ENCODE measurements around the gene CHMP1B. TPM values are rescaled to one million over a fixed set of nuclear protein-coding genes. Genes with fewer than 3 reads are reported as not detected.

The CHMP1B gene, protein sequence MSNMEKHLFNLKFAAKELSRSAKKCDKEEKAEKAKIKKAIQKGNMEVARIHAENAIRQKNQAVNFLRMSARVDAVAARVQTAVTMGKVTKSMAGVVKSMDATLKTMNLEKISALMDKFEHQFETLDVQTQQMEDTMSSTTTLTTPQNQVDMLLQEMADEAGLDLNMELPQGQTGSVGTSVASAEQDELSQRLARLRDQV
- polyA plus RNA-seq (2011; rRNA removed) (32.3 and 32.6 TPM in 2 replicates), polyA minus RNA-seq (2011; rRNA and poly(A)+ RNA removed) (34.6 and 47.1 TPM in 2 replicates)

DNA sequence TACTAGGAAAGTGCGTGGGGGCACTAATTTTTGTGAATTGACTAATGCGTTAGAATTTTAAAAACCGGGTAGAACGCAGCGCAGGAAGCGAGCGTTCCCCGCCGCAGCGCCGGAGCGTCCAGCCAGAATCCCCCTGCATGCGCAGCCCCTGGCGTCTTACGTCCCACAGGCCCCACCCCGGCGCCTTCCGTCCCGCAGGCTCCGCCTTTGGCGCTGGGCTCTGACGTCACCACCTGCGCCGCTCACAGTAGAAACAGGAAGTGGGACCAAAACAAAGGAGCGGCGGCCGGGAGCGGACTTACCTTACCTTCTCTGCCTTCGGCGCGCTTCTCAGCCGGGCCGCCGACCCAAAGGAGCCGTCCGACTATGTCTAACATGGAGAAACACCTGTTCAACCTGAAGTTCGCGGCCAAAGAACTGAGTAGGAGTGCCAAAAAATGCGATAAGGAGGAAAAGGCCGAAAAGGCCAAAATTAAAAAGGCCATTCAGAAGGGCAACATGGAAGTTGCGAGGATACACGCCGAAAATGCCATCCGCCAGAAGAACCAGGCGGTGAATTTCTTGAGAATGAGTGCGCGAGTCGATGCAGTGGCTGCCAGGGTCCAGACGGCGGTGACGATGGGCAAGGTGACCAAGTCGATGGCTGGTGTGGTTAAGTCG lies at the start of gene CHMP1B:
Gene CHMP1B (plus strand): TSS at position 268 of the 660 bp plus-strand sequence. CDS start 99 bp downstream, at position 367.
- Histone ChIP-seq H3K27me3 (ENCODE audit: control insufficient read depth, insufficient read depth, low read length) (no peaks in the 10 kb centered on the region), H3K27ac (ENCODE audit: low read depth, low read length) (peak within 1 kb of the TSS; percentile 97), H3K4me3 (ENCODE audit: low read depth, low read length) (peak within 1 kb of the TSS; percentile 97), H3K9me3 (ENCODE audit: control insufficient read depth, insufficient read depth, low read length) (0 out of 2 replicates have a peak, but pooled peaks cover 3% of the 10 kb centered on the region)
- ChIA-PET CTCF (no interaction called here), POLR2A (no interaction called here)
- TF ChIP-seq, protein P1, sequence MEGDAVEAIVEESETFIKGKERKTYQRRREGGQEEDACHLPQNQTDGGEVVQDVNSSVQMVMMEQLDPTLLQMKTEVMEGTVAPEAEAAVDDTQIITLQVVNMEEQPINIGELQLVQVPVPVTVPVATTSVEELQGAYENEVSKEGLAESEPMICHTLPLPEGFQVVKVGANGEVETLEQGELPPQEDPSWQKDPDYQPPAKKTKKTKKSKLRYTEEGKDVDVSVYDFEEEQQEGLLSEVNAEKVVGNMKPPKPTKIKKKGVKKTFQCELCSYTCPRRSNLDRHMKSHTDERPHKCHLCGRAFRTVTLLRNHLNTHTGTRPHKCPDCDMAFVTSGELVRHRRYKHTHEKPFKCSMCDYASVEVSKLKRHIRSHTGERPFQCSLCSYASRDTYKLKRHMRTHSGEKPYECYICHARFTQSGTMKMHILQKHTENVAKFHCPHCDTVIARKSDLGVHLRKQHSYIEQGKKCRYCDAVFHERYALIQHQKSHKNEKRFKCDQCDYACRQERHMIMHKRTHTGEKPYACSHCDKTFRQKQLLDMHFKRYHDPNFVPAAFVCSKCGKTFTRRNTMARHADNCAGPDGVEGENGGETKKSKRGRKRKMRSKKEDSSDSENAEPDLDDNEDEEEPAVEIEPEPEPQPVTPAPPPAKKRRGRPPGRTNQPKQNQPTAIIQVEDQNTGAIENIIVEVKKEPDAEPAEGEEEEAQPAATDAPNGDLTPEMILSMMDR (IDR thresholded peaks at IDR 0.05; ENCODE audit: low read depth, low read length), result no peak
- peak; percentile 94 for DNase-seq (ENCODE audit: low read depth, low spot score)

DNA sequence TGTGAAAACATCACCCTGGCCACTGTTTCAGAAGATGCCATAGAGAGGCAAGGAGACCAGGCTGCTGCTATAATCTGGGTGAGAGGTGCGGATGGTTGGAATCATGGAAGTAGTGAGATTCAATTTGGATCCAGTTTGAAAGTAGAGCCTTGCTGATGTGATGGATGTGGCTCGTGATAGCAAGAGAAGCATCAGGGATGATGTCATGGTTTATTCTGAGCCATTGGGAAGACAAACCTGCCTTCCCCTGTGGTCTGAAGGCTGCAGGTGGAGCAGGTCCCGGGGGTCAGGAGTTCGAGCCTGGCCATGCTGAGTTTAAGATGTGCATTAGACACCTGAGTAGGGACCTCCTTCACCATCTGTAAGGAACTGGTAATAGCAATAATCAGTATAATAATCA lies 49.6 kb upstream of the CHMP1B start:
- no peak overlapping the region for H3K27ac ChIP-seq (ENCODE audit: low read depth, low read length)
- no peaks in the 10 kb centered on the region for H3K9me3 ChIP-seq (ENCODE audit: control insufficient read depth, insufficient read depth, low read length)
- DNase-seq (ENCODE audit: low read depth, low spot score), result no peak
- TF ChIP-seq, protein P1 (IDR thresholded peaks at IDR 0.05; ENCODE audit: low read depth, low read length), result no peak
- CTCF ChIA-PET, result no interaction called here
- H3K27me3 ChIP-seq (ENCODE audit: control insufficient read depth, insufficient read depth, low read length), result peaks cover 3% of the 10 kb centered on the region
- no peak overlapping the region for H3K4me3 ChIP-seq (ENCODE audit: low read depth, low read length)
- POLR2A ChIA-PET, result no interaction called here

DNA sequence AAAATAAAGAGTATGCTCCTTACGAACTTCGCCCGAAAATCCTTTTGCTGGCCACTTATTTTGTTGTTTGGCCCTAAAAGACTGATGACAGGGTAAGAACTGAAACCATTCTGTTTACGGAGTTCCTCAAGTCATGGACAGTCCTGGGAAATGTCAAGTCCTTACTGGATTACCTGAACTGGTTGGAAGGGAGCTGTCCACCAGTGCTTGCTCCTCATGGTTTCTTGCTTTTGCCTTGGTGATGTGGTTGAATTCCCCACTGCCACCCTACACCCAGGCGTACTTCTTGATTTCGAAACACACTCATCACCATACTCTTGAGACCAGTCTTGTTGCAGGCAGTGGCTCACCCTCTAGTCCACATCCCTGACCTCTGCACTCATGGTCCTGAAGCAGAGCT lies 49.1 kb upstream of the CHMP1B start:
- Histone ChIP-seq H3K27ac (ENCODE audit: low read depth, low read length) (no peak overlapping the region), H3K27me3 (ENCODE audit: control insufficient read depth, insufficient read depth, low read length) (peaks cover 3% of the 10 kb centered on the region), H3K4me3 (ENCODE audit: low read depth, low read length) (no peak overlapping the region), H3K9me3 (ENCODE audit: control insufficient read depth, insufficient read depth, low read length) (no peaks in the 10 kb centered on the region)
- TF ChIP-seq, protein P1 (IDR thresholded peaks at IDR 0.05; ENCODE audit: low read depth, low read length), result no peak
- ChIA-PET CTCF (no interaction called here), POLR2A (no interaction called here)
- DNase-seq (ENCODE audit: low read depth, low spot score), result no peak

DNA sequence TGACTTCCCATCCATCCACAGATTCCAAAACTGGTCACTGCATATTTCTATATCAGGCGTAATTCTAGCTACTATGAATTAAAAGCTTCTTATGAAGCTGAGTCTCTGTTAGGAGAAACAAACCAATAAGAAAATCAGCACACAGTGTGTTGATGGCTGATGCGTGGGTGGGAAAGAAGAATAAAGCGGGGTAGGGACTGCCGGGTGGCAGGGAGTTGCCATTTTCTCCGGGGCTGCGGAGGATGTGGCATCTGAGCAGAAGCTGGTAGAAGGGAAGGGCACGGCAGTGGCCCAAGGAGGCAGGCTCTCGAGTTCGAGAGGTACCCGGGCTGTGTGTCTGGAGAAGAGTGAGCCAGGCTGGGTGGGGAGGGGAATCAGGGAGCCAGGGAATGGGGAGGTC lies 48.6 kb upstream of the CHMP1B start:
- TF ChIP-seq, protein P1 (IDR thresholded peaks at IDR 0.05; ENCODE audit: low read depth, low read length), result no peak
- Histone ChIP-seq H3K4me3 (ENCODE audit: low read depth, low read length) (no peak overlapping the region), H3K27me3 (ENCODE audit: control insufficient read depth, insufficient read depth, low read length) (peaks cover 3% of the 10 kb centered on the region), H3K27ac (ENCODE audit: low read depth, low read length) (no peak overlapping the region), H3K9me3 (ENCODE audit: control insufficient read depth, insufficient read depth, low read length) (no peaks in the 10 kb centered on the region)
- no peak for DNase-seq (ENCODE audit: low read depth, low spot score)
- CTCF ChIA-PET, result no interaction called here
- POLR2A ChIA-PET, result no interaction called here

DNA sequence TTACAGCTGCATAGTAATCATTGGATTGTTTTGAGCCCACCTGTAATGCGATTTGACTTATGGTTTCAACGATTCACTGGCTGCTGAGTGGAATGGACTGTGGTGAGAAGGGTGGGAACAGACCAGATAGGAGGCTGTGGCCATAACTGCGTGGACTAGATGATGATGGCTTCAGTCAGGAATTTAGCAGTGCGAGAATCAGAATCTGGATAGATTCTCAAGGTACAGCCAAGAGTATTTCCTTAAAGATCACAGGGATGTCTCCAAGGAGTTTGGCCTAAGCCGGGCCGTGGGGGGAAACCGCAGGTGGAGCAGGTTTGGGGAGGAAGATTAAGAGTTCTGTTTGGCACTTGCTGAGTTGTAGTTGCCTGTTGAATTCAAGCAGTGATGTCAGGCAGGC lies 44.0 kb upstream of the CHMP1B start:
- DNase-seq (ENCODE audit: low read depth, low spot score), result no peak
- H3K27ac ChIP-seq (ENCODE audit: low read depth, low read length), result no peak overlapping the region
- H3K9me3 ChIP-seq (ENCODE audit: control insufficient read depth, insufficient read depth, low read length), result no peaks in the 10 kb centered on the region
- CTCF ChIA-PET, result no interaction called here
- no peak overlapping the region for H3K4me3 ChIP-seq (ENCODE audit: low read depth, low read length)
- POLR2A ChIA-PET, result interaction anchor here (0.6 to 0.9 kb wide), 3 partner anchors 39 to 502 kb away, joined by 3 to 7 read pairs (median 3); no protein-coding TSS in a partner anchor
- H3K27me3 ChIP-seq (ENCODE audit: control insufficient read depth, insufficient read depth, low read length), result peaks cover 3% of the 10 kb centered on the region
- TF ChIP-seq, protein P1 (IDR thresholded peaks at IDR 0.05; ENCODE audit: low read depth, low read length), result no peak

Data from AG04450 (cell line).